Stimulated activated CD4-positive, alpha-beta T cell treated with anti-CD3 and anti-CD28 coated beads, TNF-alpha, amount 100 ng/mL, for 1 hour (primary cell): ENCODE data around the gene PRAC1.

ENCODE experiments used
- DNase-seq, 3 donors: peaks; one replicate each; pipeline ENCODE4 v3.0.0-alpha.2; 2020; ENCODE audit warnings: low read depth in 3 of 3, low spot score in 1 of 3

PRAC1 gene

DNA sequence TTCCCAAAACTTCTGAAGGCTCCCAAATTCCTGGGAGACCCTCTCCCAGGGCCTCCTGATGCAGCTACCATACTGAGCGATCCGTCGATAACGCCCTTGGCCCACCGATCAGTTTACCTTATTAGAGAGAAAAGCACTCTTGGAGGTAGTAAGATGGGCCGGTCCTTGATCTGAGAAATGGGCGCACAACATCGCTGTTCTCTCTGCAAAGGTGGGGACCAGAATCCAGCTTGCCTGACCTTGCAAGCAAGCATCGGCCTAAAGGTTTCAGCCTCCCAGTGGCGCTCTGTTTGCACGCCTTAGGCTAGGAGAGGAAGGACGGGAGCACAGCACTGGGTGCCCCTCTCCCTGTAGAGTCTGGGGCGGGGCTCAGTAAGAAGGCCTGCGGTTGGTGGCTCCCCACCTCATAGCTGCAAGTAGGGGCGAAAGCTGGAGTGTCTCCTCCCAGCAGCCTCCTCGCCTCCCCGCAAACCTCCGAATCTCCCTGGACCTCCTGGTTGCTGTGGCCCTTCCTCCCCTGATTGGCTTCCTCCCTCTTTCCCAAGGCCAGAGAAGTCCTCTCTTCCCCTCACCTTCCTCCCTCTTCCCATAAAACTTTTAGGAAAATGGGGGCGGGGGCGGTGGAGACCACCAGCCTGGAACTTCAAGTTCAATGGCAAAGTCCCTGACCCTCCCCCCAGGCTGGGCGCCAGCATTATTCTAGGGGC, at the start of gene PRAC1:
Gene PRAC1 (minus strand): TSS at position 318 of the 707 bp plus-strand sequence. CDS start 126 bp downstream, at position 192.
- no peak for DNase-seq

DNA sequence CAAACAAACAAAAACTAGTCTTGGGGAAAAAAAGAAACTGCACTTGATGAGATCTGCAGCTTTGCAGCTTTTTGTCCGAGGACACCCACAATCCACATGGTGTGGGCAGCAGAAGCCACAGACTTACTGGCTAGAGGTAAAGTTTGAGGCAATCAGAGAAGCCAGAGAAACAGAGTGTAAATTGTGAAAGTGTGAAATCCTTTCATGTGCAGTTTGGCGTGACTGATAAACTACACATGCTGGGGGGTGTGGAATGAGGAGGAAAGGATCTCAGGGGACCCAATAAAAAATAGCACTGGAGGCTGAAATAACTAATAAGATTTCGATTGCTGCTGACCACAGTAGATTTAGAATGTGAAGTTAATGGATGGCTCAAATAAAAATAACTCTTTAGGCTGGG, 48.6 kb upstream of the PRAC1 start:
- DNase-seq: no peak

- no peak for DNase-seq
Measured at GRCh38 chr17:48769009-48769675, 46.8 kb upstream of the PRAC1 start.

DNA sequence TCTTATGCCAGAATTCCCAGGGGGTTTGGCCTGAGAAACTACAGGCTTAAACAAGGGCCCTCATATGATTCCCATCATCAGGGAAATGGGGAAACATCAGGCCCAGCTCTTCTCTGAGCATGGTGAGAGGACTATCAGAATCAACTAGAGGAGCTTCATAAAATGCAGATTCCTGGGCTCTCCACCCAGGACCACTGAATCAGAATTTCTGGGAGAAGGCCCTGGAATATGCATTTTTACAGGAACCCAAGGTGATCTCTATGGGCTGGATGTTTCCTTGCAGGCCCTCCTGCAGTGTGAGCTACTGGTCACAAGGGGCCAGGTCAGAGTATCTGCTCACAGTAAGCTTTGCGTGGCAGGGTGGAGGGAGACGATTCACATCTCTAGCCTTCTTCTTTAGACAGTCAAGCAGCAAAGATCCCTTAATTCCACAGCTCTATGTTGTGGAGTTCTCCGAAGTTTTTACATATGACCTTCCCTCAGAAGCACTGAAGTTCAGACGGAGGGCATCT, 45.0 kb upstream of the PRAC1 start:
- no peak for DNase-seq

GRCh38 chr17:48761114-48761513, 38.8 kb upstream of the PRAC1 start:
- DNase-seq: no peak

DNA sequence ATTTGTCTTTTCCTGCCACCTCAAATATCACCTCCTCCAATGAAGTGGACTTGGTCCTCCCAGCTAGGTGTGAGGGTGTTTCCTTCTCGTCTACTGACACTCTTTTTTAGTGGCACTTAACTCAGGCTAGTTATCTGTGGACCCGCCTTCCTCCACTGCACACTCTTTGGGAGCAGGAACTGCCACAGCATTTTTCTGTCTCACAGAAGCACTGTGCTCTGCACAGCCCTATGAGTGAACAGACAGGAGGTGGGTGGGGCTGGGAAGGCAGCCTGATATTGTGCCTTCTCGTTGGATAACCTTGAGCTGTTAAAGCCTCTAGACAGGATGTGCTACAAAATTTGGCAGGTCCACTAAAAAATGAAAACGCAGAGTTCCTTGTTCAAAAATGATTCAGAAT, 38.1 kb upstream of the PRAC1 start:
- no peak for DNase-seq

GRCh38 chr17:48759288-48759687, 37.0 kb upstream of the PRAC1 start:
- no peak for DNase-seq

DNA sequence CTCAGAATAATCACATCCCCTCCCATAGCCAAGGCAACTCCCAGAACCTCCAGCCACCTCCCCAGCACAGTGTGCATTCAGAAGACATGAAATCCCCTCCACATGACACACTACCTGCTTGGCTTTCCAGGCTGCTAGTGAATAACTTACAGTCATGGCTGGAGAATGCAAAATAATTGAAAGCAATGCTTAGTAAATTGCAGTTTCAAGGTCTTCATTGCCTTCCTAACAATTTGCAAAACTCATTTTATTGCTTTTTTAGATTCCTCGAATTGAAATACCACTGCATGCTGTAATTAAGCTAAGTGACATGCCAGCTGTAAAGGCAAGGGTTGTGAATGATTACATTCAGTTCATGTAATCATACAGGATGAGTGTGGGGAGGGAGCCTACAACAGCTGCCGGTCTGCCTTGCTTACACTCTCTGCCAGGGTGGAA, 35.2 kb upstream of the PRAC1 start:
- no peak for DNase-seq

- no peak for DNase-seq
Measured at GRCh38 chr17:48756830-48757251, 34.5 kb upstream of the PRAC1 start.

GRCh38 chr17:48755356-48755755, 33.0 kb upstream of the PRAC1 start:
- no peak for DNase-seq

GRCh38 chr17:48754500-48755261, 32.4 kb upstream of the PRAC1 start:
- no peak for DNase-seq

- no peak for DNase-seq
Measured at GRCh38 chr17:48753794-48754499, 31.6 kb upstream of the PRAC1 start.

DNA sequence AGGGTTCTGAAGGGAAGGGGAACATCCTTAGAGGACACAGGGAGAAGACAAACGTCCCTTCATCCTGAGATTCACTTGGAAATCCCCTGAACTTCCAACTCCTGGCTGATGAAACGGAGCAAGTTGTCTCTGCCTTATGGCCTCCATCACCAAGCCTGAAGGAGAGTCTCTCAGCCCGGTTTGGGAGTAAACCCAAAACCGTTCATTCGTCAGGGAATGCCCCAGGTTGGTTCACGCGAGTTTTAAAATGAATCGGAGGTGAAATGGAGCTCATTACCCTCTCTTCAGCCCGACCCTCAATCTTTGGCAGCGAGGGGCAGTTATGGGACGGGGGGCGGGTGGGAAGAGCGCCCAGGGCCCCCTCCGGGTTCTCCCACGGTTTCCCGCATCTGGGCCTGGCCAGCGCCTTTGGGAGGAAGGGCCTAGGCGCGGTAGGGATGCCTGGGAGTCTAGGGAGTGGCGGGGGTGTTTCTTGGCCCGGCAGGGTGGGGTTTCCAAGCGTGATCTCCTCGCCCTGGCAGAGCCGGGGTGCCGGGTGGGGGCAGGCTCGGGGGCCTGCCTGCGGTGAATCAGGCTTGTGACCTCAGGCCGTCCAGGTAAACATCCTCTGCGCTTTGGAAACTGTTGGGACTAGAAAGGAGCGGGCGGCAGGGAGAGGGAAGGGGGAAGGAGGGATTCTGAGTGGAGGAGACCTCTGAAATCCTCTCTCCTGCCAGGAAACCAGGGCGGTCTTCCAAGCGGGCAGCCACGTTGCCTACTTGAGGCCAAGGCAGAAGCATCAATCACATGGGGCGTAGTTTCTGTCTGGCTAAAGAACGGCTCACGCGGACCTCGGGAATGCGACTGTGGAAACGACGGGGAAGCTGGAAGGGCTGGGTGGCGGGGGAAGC, 30.3 kb upstream of the PRAC1 start:
- no peak for DNase-seq

- no peak for DNase-seq
Measured at GRCh38 chr17:48751733-48752398, 29.5 kb upstream of the PRAC1 start.

DNA sequence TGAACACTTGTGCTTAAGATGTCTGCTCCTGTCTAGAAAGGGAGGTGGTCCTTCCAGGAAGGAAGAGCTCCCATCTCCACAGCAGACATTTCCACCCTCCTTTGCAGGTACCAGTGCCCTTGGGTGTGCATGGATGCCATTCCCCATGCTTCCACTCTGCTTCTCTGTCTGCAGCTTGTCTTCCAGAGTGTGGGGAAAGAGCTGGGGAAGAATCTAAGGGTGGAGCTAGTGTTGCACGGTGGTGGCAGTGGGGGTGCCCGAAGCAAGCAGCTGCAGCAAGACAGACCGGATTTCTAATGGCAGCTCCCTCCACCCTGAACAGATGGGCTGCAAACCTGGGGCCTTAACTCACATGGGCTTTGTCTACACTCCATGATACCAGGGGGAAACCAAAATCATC, 28.9 kb upstream of the PRAC1 start:
- DNase-seq: no peak

DNA sequence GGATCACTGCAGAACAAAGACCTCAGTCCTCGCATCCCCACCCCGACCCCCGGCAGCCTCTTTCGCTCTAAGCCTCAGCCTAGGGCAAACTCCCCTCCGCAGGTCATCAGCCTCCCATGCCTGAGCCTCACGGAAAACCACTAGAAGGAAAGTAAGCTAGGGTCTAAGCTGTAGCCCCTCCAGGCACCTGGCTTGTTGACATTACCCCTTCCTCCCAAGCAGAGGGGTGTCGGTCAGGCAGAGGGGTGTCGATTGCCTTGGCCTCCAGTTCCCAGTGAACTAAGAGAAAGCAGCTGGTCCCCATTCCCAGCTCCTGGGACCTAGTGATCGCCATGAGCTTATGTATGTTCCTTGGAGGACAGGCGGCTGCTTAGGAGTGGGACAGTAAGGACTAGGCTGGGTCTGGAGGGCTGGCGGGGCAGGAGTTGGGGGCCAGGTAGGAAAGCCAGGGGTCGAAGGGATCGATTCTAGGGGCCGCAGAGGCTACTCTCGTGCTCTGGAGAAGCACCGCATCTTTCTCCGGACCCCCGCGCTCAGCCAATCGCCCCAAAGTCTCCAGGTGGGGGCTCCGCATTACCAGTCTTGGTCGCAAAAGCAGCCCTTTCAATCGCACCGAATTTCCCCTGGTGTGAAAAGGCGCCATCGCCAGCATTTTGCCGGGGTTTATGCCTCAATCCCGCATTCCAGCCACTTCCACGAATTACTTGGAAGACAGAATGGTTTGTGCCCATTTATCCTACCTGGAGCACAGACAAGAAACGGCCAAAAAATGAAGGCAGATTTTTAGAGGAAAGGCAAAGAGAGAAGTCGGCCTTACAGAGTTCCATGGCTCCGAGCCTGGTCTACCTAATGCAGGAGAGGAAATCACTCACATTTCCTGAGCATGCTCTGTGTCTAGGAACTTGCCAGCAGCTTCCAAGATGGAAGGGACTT, 27.6 kb upstream of the PRAC1 start:
- no peak for DNase-seq

GRCh38 chr17:48748718-48749566, 26.6 kb upstream of the PRAC1 start:
- DNase-seq: no peak
